GM19372 (cell line): ENCODE data around the gene CPLANE2.

Experiments used
- ATAC-seq: cut with Tn5 transposase; IDR thresholded peaks from one replicate; pipeline ENCODE4 v1.9.1; 2021; ENCODE audit warnings: mild to moderate bottlenecking, low read depth, moderate library complexity; ENCODE audit not compliant: unreplicated experiment

CPLANE2 gene

GRCh38 chr1:16191916-16192546 is 45.0 kb downstream of the CPLANE2 start:
- ATAC-seq = no peak

DNA sequence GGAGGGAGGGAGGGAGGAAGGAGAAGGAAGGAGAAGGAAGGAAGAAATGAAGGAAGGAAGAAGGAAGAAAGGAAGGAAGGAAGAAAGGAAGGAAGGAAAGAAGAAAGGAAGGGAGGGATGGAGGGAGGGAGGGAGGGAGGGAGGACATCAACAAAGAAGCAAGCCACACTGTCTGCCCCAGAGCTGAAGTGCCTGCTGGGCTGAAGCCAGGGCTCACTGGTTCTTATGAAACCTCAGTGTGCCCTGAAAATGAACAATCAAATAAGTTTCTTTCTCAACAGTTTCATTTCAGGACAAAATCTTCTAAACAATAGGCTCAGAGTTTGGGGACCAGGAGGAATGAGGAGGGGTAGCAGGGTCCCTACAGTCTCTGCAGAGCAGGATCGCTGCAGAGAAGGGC is 45.7 kb downstream of the CPLANE2 start:
- no peak for ATAC-seq

GRCh38 chr1:16189921-16190621 is 46.9 kb downstream of the CPLANE2 start:
- ATAC-seq = no peak

DNA sequence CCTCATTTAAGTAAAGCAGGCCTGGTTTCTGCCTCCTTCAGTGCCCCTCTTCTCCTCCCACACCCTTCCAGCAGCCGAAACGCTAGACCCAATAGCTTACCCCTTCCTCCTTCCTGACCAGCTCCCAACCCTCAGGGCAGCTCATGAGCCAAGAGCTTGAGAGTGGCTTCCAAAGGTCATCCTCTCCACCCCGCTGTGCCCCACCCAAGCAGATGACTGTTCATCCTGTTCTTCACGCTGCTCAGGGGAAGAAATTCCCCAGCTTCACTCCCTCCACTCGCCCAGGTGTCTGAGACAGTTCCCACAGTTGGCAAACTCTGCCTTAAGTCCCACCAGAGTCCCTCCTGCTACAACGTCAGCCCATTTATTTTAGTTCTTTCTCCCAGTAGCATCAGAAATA is 48.0 kb downstream of the CPLANE2 start:
- no peak for ATAC-seq

GRCh38 chr1:16187748-16188401 is 49.1 kb downstream of the CPLANE2 start:
- no peak for ATAC-seq

DNA sequence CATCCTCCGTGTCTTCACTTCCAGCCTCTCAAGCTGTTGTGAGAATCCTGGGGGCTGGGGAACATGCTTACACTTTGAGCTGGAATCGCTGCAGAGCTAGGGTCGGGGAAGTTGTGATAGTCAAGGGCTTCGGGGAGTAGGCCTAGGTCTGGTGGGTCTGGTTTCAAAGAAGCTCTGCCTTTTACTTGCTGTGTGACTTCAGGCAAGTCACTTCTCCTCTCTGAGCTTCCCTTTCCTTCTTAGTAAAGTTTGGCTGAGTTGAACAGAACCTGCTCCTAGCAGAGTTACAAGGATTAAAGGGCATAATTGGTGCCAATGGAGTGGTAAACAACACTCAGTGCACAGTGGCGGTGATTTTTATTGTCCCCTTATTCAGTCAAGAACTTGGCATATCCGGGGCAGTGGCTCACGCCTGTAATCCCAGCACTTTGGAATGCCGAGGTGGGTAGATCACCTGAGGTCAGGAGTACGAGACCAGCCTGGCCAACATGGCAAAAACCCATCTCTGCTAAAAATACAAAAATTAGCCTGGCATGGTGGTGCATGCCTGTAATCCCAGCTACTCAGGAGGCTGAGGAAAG is 50.2 kb downstream of the CPLANE2 start:
- no peak for ATAC-seq

GRCh38 chr1:16184557-16185303 is 52.3 kb downstream of the CPLANE2 start:
- ATAC-seq = no peak

GRCh38 chr1:16183765-16184556 is 53.0 kb downstream of the CPLANE2 start:
- ATAC-seq = no peak

DNA sequence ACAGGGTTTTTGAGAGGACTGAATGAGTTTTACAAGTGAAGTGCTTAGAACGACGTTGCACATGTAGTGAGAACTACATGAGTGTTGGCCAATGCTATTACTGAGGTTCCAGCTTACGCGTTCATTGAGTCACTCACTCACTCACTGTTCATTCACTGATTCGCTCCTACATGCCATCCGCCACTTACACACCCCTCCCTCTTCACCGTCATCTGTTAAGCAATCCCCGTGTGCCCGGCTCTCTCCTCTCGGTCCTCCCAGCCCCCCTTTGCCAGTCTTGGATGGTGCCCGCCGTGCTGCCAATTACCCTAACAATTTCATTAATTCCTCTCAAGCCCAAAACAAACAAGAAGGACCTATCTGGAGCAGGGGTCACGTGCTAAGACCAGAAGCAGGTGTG is 53.8 kb downstream of the CPLANE2 start:
- no peak for ATAC-seq

GRCh38 chr1:16181887-16182719 is 54.9 kb downstream of the CPLANE2 start:
- no peak for ATAC-seq
